GM18511 (cell line): Measurements from ENCODE around the gene CCNI.

Experiments used
- ATAC-seq: cut with Tn5 transposase; IDR thresholded peaks from one replicate; pipeline ENCODE4 v1.9.1; 2021; ENCODE audit warnings: mild to moderate bottlenecking, moderate library complexity; ENCODE audit not compliant: unreplicated experiment

Gene CCNI

GRCh38 chr4:77007358-77008230 is 68.2 kb downstream of the CCNI start:
- peak; percentile 92 for ATAC-seq

DNA sequence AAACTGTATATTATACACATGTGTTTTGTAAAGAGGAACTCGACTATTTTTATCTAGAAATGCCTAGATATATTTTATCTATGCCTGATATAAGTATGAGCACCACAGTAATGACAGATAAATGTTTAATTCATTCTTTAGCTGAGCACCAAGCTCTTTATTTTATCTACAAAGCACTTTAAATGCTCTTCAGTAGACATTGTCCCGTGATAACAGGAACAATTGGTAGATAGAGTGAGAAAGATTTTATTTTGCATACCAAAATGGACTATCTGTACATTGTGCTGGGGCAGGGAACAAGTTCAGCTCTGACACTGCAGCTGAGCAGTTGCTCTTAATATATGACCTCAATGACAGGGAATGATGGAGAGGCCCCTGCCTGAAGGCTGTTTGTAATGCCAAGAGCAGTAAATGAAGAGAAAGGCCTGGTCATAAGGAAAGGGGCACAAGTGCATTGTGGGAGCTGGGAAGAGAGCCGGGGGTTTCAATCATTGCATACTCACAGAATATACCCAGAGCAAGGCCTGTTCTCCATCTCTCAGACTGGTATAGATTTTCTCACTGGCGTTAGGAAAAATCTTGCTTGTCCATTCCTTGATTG is 68.9 kb downstream of the CCNI start:
- ATAC-seq: peak; percentile 6

DNA sequence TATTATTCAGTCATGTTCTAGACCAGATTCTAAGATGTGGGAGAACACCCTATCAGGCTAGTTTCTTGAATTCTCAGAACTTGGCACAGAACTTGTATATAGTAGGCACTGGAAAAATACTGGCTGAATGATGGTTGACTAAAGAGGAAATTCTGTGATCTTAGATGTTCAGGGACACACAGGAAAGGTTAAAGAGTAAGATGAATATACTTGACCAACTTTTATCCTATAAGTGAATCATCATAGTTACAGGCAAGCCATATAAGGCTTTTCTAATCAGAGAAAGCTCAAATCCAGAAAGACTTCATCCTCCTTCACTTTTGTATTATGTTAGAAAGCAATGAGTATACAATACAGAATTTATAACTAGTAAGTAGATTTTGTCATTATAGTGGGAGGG is 72.4 kb downstream of the CCNI start:
- ATAC-seq: no peak

- no peak for ATAC-seq
Observed at GRCh38 chr4:77002321-77003107, 73.3 kb downstream of the CCNI start.

- ATAC-seq: no peak
Observed at GRCh38 chr4:77001907-77002306, 73.9 kb downstream of the CCNI start.

GRCh38 chr4:76998251-76998901 is 77.4 kb downstream of the CCNI start:
- no peak for ATAC-seq

DNA sequence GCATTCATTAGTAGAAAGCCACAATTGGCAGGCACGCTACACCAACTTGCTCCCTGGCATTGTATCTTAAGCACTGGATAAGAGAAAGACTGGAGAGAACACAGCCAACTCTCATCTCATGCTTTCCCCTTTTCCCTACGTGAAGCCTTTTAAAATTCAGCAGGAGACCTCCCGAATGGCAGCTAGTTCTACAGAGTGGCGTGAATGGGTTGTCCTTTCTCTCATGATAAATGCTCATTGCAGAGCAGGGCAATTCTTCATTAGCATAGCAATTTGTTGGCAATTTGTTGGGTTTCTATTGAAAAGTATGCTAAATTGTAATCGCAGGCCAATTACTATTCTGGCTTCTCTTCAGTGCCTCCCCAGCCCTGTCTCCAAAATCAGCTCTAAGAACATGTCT is 78.3 kb downstream of the CCNI start:
- ATAC-seq: no peak
